ENCODE measurements around the gene SENP8.

GRCh38 chr15:72098040-72098439 is 20.2 kb upstream of the SENP8 start:
- TF ChIP-seq SNRNP70 (IDR thresholded peaks at IDR 0.05; ENCODE audit: low read depth, low read length) (no peak), ZNF674 (CRISPR knock-in tag; IDR thresholded peaks at IDR 0.05; ENCODE audit: low read depth) (no peak), MED13 (CRISPR knock-in tag; IDR thresholded peaks at IDR 0.05) (no peak), ELF4 (CRISPR knock-in tag; IDR thresholded peaks at IDR 0.05; ENCODE audit: borderline replicate concordance) (no peak), NFAT5 (CRISPR knock-in tag; IDR thresholded peaks at IDR 0.05) (no peak)

Data from HepG2 (cell line).